Stimulated activated memory B cell treated with anti-CD40 and anti-IgM and Interleukin-4, amounts not matched to agents 10 μg/mL and 1 μg/mL and 100 μg/mL, for 72 hours (primary cell): Measurements from ENCODE around the gene KCNN2.

Source experiments
- ATAC-seq: fragments of 150-1000 bp; cut with Tn5 transposase; 2 replicates; pipeline ENCODE4 v1.10.0; 2021
- H3K27ac Mint-ChIP-seq: one replicate; pipeline ENCODE4 v1.8.0; 2022; ENCODE audit warnings: mild to moderate bottlenecking, mixed read lengths
- H3K27me3 Mint-ChIP-seq: one replicate; pipeline ENCODE4 v1.8.0; 2022; ENCODE audit warnings: mixed read lengths
- H3K36me3 Mint-ChIP-seq: one replicate; pipeline ENCODE4 v1.8.0; 2022; ENCODE audit warnings: mixed read lengths
- H3K4me1 Mint-ChIP-seq: one replicate; pipeline ENCODE4 v1.8.0; 2022; ENCODE audit warnings: mixed read lengths
- H3K4me3 Mint-ChIP-seq: one replicate; pipeline ENCODE4 v1.8.0; 2022; ENCODE audit warnings: mild to moderate bottlenecking, moderate library complexity, mixed read lengths
- H3K9me3 Mint-ChIP-seq: one replicate; pipeline ENCODE4 v1.8.0; 2022; ENCODE audit warnings: mixed read lengths

The KCNN2 gene

DNA sequence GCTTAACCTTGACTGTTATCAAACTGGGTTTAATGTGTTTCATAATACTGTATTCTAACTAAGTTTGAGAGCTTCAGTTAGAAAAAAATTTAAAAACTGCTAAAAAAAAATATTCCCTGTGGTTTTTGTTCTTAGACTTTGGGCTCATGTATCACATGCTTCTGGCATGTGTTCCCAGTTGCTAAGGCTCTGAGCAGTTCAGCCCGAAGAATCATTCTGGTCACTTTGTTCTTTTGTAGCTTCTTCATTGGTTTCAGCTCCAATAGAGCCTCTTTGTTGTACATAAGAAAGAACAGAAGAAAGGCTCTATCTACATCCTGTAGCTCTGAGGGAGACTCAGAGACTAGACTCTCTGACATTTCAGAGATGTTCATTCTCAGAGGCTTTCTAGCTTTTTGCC is 25.6 kb downstream of the KCNN2 start:
- Mint-ChIP-seq H3K36me3 (no peaks in the 10 kb centered on the region), H3K27me3 (no peaks in the 10 kb centered on the region), H3K9me3 (no peaks in the 10 kb centered on the region), H3K4me1 (no peaks in the 10 kb centered on the region), H3K4me3 (no peak overlapping the region), H3K27ac (no peak overlapping the region)
- no peak for ATAC-seq

GRCh38 chr5:114390431-114390830 is 28.6 kb downstream of the KCNN2 start:
- H3K27ac Mint-ChIP-seq = no peak overlapping the region
- H3K36me3 Mint-ChIP-seq = no peaks in the 10 kb centered on the region
- no peaks in the 10 kb centered on the region for H3K9me3 Mint-ChIP-seq
- ATAC-seq = no peak
- no peak overlapping the region for H3K4me3 Mint-ChIP-seq
- H3K4me1 Mint-ChIP-seq = no peaks in the 10 kb centered on the region
- H3K27me3 Mint-ChIP-seq = peaks cover 9% of the 10 kb centered on the region

DNA sequence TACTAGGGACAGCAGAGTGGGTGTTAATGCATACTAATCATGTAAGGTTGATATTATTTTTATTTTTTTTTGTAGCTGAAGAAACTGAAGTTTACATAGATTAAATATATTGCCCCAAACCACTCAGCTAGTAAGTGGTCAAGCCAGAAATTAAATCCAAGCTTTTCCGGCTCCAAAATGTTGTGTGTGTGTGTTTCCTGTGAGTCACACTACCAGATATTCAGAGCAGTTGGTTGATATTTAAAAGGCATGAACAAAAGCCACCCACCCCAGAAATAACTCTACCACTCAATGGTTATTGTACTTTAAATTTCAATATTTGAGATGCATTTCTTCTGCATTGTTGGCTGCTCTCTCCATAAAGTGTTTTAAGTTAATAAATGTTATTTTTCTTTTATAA is 29.5 kb downstream of the KCNN2 start:
- Mint-ChIP-seq H3K4me1 (no peaks in the 10 kb centered on the region), H3K27me3 (peaks cover 9% of the 10 kb centered on the region), H3K4me3 (no peak overlapping the region), H3K36me3 (no peaks in the 10 kb centered on the region), H3K27ac (no peak overlapping the region), H3K9me3 (no peaks in the 10 kb centered on the region)
- no peak for ATAC-seq

- no peaks in the 10 kb centered on the region for H3K36me3 Mint-ChIP-seq
- no peaks in the 10 kb centered on the region for H3K4me1 Mint-ChIP-seq
- ATAC-seq = no peak
- no peak overlapping the region for H3K27ac Mint-ChIP-seq
- H3K4me3 Mint-ChIP-seq = no peak overlapping the region
- H3K9me3 Mint-ChIP-seq = no peaks in the 10 kb centered on the region
- peaks cover 9% of the 10 kb centered on the region for H3K27me3 Mint-ChIP-seq
Measured at GRCh38 chr5:114393159-114393558, 31.3 kb downstream of the KCNN2 start.

- Mint-ChIP-seq H3K27ac (no peak overlapping the region), H3K27me3 (peaks cover 13% of the 10 kb centered on the region), H3K9me3 (peaks cover 3% of the 10 kb centered on the region), H3K4me3 (no peak overlapping the region), H3K36me3 (no peaks in the 10 kb centered on the region), H3K4me1 (no peaks in the 10 kb centered on the region)
- no peak for ATAC-seq
Measured at GRCh38 chr5:114402206-114402605, 40.3 kb downstream of the KCNN2 start.

DNA sequence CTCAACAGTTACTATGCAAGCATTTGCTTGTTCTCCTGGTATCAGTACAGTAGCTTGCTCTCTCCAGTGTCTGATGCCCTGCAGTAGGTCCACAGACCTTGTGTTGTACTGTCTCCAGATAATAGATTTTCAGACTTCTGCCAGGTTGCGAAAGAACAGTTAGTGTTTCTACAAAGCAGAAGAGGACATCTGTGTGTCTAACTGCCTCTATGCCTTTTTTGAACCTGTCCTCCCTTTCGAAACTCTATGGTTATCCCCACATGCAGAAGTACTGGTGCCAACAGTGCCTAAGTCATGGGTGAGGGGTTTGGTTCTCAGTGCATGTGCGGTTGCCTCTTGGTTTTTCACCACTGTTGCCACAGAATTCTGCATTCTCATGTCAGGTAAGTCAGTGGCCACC is 45.9 kb downstream of the KCNN2 start:
- Mint-ChIP-seq H3K36me3 (no peaks in the 10 kb centered on the region), H3K27me3 (no peaks in the 10 kb centered on the region), H3K4me3 (no peak overlapping the region), H3K9me3 (no peaks in the 10 kb centered on the region), H3K27ac (no peak overlapping the region), H3K4me1 (no peaks in the 10 kb centered on the region)
- peak; percentile 41 for ATAC-seq

DNA sequence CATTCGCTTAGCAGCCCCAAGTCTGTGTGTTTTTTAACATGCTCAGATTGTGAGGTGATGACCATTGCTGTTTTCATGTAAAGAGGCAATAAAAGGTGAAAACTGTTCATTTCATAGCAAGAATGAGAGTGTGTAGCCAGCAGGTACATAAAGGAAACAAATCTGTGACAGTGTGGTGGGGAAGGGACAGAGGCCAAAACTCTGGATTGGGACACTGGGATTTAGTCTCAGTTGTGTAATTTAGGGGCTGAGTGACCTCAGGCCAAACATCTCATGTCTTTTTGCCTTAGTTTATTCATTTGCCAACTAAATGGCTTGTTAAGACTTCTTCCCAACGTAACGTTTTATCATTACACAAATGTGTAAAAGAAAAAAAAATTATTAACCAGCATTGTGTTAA is 47.0 kb downstream of the KCNN2 start:
- H3K4me1 Mint-ChIP-seq = no peaks in the 10 kb centered on the region
- no peak for ATAC-seq

DNA sequence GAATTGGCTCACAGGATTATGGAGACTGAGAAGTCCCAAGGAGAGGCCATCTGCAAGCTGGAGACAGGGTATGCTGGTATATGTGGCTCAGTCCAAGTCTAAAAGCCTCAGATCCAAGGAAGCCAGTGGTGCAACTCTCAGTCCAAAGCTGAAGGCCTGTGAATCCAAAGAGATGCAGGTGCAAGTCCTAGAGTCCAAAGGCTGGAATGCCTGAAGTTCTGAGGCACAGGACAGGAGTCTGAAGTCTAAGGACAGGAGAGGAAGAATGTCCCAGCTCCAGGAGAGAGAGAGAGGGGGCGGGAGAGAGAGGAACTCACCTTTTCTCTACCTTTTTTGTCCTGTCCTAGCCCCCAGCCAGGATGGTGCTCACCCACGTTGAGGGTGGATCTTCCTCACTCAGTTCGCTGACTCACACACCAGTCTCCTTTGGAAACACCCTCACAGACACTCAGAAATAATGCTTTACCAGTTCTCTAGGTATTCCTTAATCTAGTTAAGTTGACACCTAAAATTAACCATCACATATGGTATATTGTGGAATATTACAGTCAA is 49.6 kb downstream of the KCNN2 start:
- Mint-ChIP-seq H3K9me3 (no peaks in the 10 kb centered on the region), H3K4me1 (no peaks in the 10 kb centered on the region), H3K36me3 (no peaks in the 10 kb centered on the region), H3K4me3 (no peak overlapping the region), H3K27me3 (no peaks in the 10 kb centered on the region), H3K27ac (no peak overlapping the region)
- peak; percentile 43 for ATAC-seq

More for the DNA sequence above, 47.0 kb downstream of the KCNN2 start:
- Mint-ChIP-seq H3K9me3 (no peaks in the 10 kb centered on the region), H3K27me3 (no peaks in the 10 kb centered on the region), H3K4me3 (no peak overlapping the region), H3K27ac (no peak overlapping the region), H3K36me3 (no peaks in the 10 kb centered on the region)

GRCh38 chr5:114412510-114413171 is 50.8 kb downstream of the KCNN2 start:
- Mint-ChIP-seq H3K36me3 (no peaks in the 10 kb centered on the region), H3K27ac (no peak overlapping the region), H3K27me3 (no peaks in the 10 kb centered on the region), H3K4me3 (no peak overlapping the region), H3K9me3 (no peaks in the 10 kb centered on the region), H3K4me1 (no peaks in the 10 kb centered on the region)
- no peak for ATAC-seq

- H3K36me3 Mint-ChIP-seq = no peaks in the 10 kb centered on the region
- peaks cover 11% of the 10 kb centered on the region for H3K4me1 Mint-ChIP-seq
- no peaks in the 10 kb centered on the region for H3K9me3 Mint-ChIP-seq
- H3K4me3 Mint-ChIP-seq = no peak overlapping the region
- ATAC-seq = no peak
- H3K27me3 Mint-ChIP-seq = no peaks in the 10 kb centered on the region
- H3K27ac Mint-ChIP-seq = no peak overlapping the region
Measured at GRCh38 chr5:114415760-114416159, 53.9 kb downstream of the KCNN2 start.

- Mint-ChIP-seq H3K9me3 (no peaks in the 10 kb centered on the region), H3K27me3 (no peaks in the 10 kb centered on the region), H3K36me3 (no peaks in the 10 kb centered on the region), H3K4me3 (no peak overlapping the region), H3K4me1 (peaks cover 11% of the 10 kb centered on the region), H3K27ac (no peak overlapping the region)
- ATAC-seq = no peak
Measured at GRCh38 chr5:114416254-114416653, 54.4 kb downstream of the KCNN2 start.

GRCh38 chr5:114417519-114417918 is 55.6 kb downstream of the KCNN2 start:
- no peaks in the 10 kb centered on the region for H3K27me3 Mint-ChIP-seq
- no peaks in the 10 kb centered on the region for H3K36me3 Mint-ChIP-seq
- H3K9me3 Mint-ChIP-seq = no peaks in the 10 kb centered on the region
- ATAC-seq = no peak
- no peak overlapping the region for H3K27ac Mint-ChIP-seq
- no peak overlapping the region for H3K4me3 Mint-ChIP-seq
- H3K4me1 Mint-ChIP-seq = peaks cover 11% of the 10 kb centered on the region

- peak overlapping the region; percentile 53 for H3K4me3 Mint-ChIP-seq
- no peaks in the 10 kb centered on the region for H3K36me3 Mint-ChIP-seq
- peak; percentile 92 for ATAC-seq
- no peaks in the 10 kb centered on the region for H3K9me3 Mint-ChIP-seq
- H3K27ac Mint-ChIP-seq = no peak overlapping the region
- H3K4me1 Mint-ChIP-seq = peaks cover 11% of the 10 kb centered on the region
- H3K27me3 Mint-ChIP-seq = no peaks in the 10 kb centered on the region
Measured at GRCh38 chr5:114418176-114419066, 56.6 kb downstream of the KCNN2 start.

DNA sequence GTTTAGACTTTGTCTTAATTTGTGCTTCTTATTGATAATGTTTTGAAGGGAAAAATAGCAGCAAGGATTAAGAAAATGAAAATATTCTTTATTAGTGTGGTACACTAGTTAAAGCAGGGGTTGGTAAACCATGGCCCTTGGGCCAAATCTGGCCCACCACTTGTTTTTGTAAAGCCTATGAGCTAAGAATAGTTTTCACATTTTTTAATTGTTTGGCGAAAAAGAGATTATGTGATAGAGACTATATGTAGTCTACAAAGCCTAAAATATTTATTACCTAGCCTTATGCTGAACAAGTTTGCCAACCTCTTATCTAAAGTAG is 57.2 kb downstream of the KCNN2 start:
- H3K36me3 Mint-ChIP-seq = no peaks in the 10 kb centered on the region
- ATAC-seq = peak; percentile 34
- H3K4me3 Mint-ChIP-seq = peak overlapping the region; percentile 53
- H3K4me1 Mint-ChIP-seq = peaks cover 11% of the 10 kb centered on the region
- H3K27me3 Mint-ChIP-seq = no peaks in the 10 kb centered on the region
- no peaks in the 10 kb centered on the region for H3K9me3 Mint-ChIP-seq
- H3K27ac Mint-ChIP-seq = no peak overlapping the region

DNA sequence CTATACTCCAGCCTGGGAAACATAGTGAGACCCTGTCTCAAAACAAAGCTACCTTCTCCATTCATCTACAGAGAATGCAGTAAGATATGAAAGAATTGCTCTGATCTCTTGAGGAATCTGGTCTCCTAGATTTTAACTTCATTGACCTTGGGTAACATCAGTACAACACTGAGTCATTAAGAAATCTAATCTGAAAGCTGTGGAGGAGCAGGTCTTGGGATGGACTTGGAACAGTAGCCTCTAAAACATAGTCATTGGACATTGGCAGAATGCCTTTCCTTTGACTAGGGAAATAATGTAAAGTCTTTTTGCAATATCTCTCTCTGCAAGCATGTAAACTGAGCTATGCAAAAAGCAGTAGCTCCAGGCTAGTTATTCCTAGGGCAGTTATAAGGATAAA is 58.1 kb downstream of the KCNN2 start:
- no peak for ATAC-seq
- peaks cover 11% of the 10 kb centered on the region for H3K4me1 Mint-ChIP-seq
- no peak overlapping the region for H3K27ac Mint-ChIP-seq
- H3K4me3 Mint-ChIP-seq = no peak overlapping the region
- no peaks in the 10 kb centered on the region for H3K27me3 Mint-ChIP-seq
- H3K9me3 Mint-ChIP-seq = no peaks in the 10 kb centered on the region
- H3K36me3 Mint-ChIP-seq = no peaks in the 10 kb centered on the region

- no peak for ATAC-seq
- H3K4me3 Mint-ChIP-seq = no peak overlapping the region
- no peaks in the 10 kb centered on the region for H3K36me3 Mint-ChIP-seq
- H3K9me3 Mint-ChIP-seq = no peaks in the 10 kb centered on the region
- no peak overlapping the region for H3K27ac Mint-ChIP-seq
- peaks cover 7% of the 10 kb centered on the region for H3K4me1 Mint-ChIP-seq
- H3K27me3 Mint-ChIP-seq = no peaks in the 10 kb centered on the region
Measured at GRCh38 chr5:114427204-114427603, 65.3 kb downstream of the KCNN2 start.
